ENCODE results near the gene CETP. TPM values are rescaled to one million over a fixed set of nuclear protein-coding genes. Genes with fewer than 3 reads are reported as not detected.

The CETP gene
- total RNA-seq, 1 donor from 2014 or later: not detected

DNA sequence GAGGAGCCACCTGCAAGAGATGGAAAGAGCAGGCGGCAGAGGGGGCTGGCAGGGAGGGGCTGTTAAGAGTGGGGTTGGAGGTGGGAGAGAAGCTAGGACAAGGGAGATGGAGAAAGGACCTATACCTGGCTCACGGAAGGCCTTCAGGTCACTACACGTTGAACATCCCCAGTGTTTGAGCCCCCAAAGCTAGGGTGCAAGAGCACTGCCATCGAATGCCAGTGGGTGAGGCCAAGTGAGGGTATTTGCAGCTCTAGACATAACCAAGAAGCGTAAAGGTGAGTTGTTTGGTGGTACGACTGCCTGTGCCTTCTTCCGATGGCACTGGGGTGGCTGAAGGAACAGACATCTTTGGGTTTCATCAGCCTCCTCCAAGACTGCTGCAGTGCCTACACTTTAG is 46.9 kb upstream of the CETP start:
- Histone ChIP-seq H3K4me1 (ENCODE audit: insufficient read depth, low read length) (peaks cover 41% of the 10 kb centered on the region), H2AFZ (ENCODE audit: low read depth, low read length) (no peak overlapping the region), H3K36me3 (ENCODE audit: insufficient read depth, low read length) (no peaks in the 10 kb centered on the region), H3K27me3 (ENCODE audit: insufficient read depth, low read length) (no peaks in the 10 kb centered on the region), H3K9me3 (ENCODE audit: insufficient read depth, low read depth, low read length) (no peaks in the 10 kb centered on the region), H3K79me2 (ENCODE audit: insufficient read depth, low read length) (no peaks in the 10 kb centered on the region), H3K9ac (ENCODE audit: low read length) (no peak overlapping the region), H3K4me2 (ENCODE audit: low read length) (no peak overlapping the region), H4K20me1 (ENCODE audit: insufficient read depth, low read length) (no peaks in the 10 kb centered on the region), H3K4me3 (ENCODE audit: insufficient read depth, low read depth, low read length) (no peak overlapping the region), H3K27ac (ENCODE audit: low read depth, low read length) (no peak overlapping the region)
- no peak overlapping the region for H3K27ac Mint-ChIP-seq (ENCODE audit: unreplicated experiment)
- TF ChIP-seq, protein P1, sequence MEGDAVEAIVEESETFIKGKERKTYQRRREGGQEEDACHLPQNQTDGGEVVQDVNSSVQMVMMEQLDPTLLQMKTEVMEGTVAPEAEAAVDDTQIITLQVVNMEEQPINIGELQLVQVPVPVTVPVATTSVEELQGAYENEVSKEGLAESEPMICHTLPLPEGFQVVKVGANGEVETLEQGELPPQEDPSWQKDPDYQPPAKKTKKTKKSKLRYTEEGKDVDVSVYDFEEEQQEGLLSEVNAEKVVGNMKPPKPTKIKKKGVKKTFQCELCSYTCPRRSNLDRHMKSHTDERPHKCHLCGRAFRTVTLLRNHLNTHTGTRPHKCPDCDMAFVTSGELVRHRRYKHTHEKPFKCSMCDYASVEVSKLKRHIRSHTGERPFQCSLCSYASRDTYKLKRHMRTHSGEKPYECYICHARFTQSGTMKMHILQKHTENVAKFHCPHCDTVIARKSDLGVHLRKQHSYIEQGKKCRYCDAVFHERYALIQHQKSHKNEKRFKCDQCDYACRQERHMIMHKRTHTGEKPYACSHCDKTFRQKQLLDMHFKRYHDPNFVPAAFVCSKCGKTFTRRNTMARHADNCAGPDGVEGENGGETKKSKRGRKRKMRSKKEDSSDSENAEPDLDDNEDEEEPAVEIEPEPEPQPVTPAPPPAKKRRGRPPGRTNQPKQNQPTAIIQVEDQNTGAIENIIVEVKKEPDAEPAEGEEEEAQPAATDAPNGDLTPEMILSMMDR (IDR thresholded peaks at IDR 0.05; ENCODE audit: insufficient read depth, low read depth, low read length): no peak
- no peak for TF ChIP-seq EZH2 (IDR thresholded peaks at IDR 0.05; ENCODE audit: insufficient read depth, low read length)
- H3K4me1 Mint-ChIP-seq (ENCODE audit: low read depth, unreplicated experiment): peaks cover 47% of the 10 kb centered on the region
- peaks cover 13% of the 10 kb centered on the region for H3K27me3 Mint-ChIP-seq (ENCODE audit: low read depth, unreplicated experiment)
- H3K36me3 Mint-ChIP-seq (ENCODE audit: low read depth, unreplicated experiment): peaks cover 1% of the 10 kb centered on the region
- H3K9me3 Mint-ChIP-seq (ENCODE audit: unreplicated experiment): peaks cover 4% of the 10 kb centered on the region
- no peak overlapping the region for H3K4me3 Mint-ChIP-seq (ENCODE audit: unreplicated experiment)
- FAIRE-seq (no peak), DNase-seq (ENCODE audit: low read depth) (no peak)

DNA sequence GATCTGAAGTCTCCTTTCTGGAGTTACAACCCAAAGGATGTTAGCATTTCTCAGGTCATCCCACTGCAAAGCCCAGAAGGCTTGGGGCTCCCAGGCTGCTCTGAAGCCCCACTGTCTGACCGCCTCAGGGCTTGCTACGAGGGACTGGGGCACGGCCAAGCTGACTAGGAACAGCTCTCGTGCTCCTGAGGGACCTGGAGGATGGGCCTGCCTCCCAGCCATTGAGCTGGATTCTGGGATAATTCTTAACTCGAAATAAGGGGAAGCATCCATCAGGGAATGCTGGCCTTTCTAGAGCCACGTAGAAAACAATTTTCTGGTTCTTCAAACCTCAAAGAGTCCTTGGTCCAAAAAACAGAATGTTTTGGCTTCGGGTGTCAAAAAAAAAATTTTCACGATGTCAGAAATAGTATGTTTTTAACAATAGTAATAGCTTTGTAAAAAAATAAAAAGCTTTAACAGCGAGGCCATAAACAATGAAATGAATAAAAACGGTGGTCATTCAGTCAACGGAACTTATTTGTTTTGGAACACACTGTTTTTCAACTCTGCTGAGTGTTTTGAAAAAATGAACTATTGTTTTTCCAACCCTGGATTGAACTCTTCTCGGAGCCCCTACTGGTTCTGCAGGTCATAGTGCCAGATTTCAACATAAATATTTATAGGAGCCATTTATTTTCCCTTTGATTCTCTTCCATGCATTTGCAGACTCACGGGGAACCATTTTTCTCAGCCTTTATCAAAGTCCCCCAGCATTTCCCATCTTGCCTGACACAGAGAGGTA is 46.2 kb upstream of the CETP start:
- Histone ChIP-seq H3K9ac (ENCODE audit: low read length) (no peak overlapping the region), H3K36me3 (ENCODE audit: insufficient read depth, low read length) (no peaks in the 10 kb centered on the region), H2AFZ (ENCODE audit: low read depth, low read length) (no peak overlapping the region), H3K4me2 (ENCODE audit: low read length) (peak overlapping the region; percentile 9), H3K79me2 (ENCODE audit: insufficient read depth, low read length) (no peaks in the 10 kb centered on the region), H4K20me1 (ENCODE audit: insufficient read depth, low read length) (no peaks in the 10 kb centered on the region), H3K4me3 (ENCODE audit: insufficient read depth, low read depth, low read length) (no peak overlapping the region), H3K27ac (ENCODE audit: low read depth, low read length) (no peak overlapping the region), H3K27me3 (ENCODE audit: insufficient read depth, low read length) (no peaks in the 10 kb centered on the region), H3K9me3 (ENCODE audit: insufficient read depth, low read depth, low read length) (no peaks in the 10 kb centered on the region), H3K4me1 (ENCODE audit: insufficient read depth, low read length) (peaks cover 34% of the 10 kb centered on the region)
- Mint-ChIP-seq H3K4me3 (ENCODE audit: unreplicated experiment) (no peak overlapping the region), H3K27me3 (ENCODE audit: low read depth, unreplicated experiment) (peaks cover 16% of the 10 kb centered on the region), H3K27ac (ENCODE audit: unreplicated experiment) (no peak overlapping the region), H3K9me3 (ENCODE audit: unreplicated experiment) (peaks cover 4% of the 10 kb centered on the region), H3K4me1 (ENCODE audit: low read depth, unreplicated experiment) (peaks cover 42% of the 10 kb centered on the region), H3K36me3 (ENCODE audit: low read depth, unreplicated experiment) (peaks cover 1% of the 10 kb centered on the region)
- no peak for FAIRE-seq
- TF ChIP-seq, protein P1 (IDR thresholded peaks at IDR 0.05; ENCODE audit: insufficient read depth, low read depth, low read length): no peak
- no peak for TF ChIP-seq EZH2 (IDR thresholded peaks at IDR 0.05; ENCODE audit: insufficient read depth, low read length)
- DNase-seq (ENCODE audit: low read depth): no peak

Measured in astrocyte (in vitro differentiated cells and primary cell).